Astrocyte of the spinal cord (primary cell): Measurements from ENCODE around the gene BCL2L13.
"Not testable (repeated sequence)": the region's sequence is repeated elsewhere in the genome, so short reads cannot be mapped to it uniquely, and the experiment has no call there.

Experiments used
- DNase-seq: peaks from one replicate; pipeline ENCODE4 v3.0.0; 2011; ENCODE audit warnings: low read depth, low spot score
- H3K4me3 ChIP-seq: 2 replicates; pipeline ENCODE4 v1.5.1; 2011; ENCODE audit warnings: low read depth, mild to moderate bottlenecking, low read length, moderate library complexity
- in situ Hi-C: cut with HindIII; loops from 2 replicates; pipeline ENCODE4 v1.10.0; 2017; ENCODE audit warnings: low sequenced_read_pairs
- TF ChIP-seq, protein P1 (sequence below): IDR thresholded peaks from 2 replicates; pipeline ENCODE4 v1.5.1; 2012; ENCODE audit warnings: low read depth, mild to moderate bottlenecking, low read length, inconsistent platforms

The BCL2L13 gene

DNA sequence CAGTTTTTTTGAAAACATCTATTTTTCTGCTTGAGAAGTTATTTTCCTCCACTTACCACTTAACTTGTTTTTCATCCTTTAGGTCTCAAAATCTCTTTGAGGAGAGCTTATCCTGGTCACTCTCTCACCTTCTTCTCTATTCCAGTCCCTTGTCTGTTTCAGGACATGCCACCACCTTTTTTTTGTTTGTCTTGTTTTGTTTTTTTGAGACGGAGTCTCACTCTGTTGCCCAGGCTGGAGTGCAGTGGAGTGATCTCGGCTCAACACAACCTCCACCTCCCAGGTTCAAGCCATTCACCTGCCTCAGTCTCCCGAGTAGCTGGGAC, 4.6 kb upstream of the BCL2L13 start:
- no peak for DNase-seq
- in situ Hi-C loops: no loop called here
- TF ChIP-seq, protein P1, sequence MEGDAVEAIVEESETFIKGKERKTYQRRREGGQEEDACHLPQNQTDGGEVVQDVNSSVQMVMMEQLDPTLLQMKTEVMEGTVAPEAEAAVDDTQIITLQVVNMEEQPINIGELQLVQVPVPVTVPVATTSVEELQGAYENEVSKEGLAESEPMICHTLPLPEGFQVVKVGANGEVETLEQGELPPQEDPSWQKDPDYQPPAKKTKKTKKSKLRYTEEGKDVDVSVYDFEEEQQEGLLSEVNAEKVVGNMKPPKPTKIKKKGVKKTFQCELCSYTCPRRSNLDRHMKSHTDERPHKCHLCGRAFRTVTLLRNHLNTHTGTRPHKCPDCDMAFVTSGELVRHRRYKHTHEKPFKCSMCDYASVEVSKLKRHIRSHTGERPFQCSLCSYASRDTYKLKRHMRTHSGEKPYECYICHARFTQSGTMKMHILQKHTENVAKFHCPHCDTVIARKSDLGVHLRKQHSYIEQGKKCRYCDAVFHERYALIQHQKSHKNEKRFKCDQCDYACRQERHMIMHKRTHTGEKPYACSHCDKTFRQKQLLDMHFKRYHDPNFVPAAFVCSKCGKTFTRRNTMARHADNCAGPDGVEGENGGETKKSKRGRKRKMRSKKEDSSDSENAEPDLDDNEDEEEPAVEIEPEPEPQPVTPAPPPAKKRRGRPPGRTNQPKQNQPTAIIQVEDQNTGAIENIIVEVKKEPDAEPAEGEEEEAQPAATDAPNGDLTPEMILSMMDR: no peak
- no peak overlapping the region for H3K4me3 ChIP-seq

DNA sequence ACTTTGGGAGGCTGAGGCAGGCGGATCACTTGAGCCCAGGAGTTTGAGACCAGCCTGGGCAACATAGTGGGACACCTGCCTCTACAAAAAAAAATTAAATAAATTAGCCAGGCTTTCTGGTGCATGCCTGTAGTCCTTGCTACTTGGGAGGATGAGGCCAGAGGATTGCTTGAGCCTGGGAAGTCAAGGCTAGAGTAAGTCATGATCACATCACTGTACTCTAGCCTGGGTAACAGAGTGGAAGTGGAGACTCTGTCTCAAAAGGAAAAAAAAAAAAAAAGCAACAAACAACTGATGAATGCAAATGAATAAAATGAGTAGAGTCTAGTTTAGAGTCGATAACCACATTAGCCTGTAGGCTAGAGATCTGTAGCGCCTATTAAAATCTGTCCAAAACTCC, 3.9 kb upstream of the BCL2L13 start:
- TF ChIP-seq, protein P1: no peak
- no peak for DNase-seq
- in situ Hi-C loops: no loop called here
- no peak overlapping the region for H3K4me3 ChIP-seq

DNA sequence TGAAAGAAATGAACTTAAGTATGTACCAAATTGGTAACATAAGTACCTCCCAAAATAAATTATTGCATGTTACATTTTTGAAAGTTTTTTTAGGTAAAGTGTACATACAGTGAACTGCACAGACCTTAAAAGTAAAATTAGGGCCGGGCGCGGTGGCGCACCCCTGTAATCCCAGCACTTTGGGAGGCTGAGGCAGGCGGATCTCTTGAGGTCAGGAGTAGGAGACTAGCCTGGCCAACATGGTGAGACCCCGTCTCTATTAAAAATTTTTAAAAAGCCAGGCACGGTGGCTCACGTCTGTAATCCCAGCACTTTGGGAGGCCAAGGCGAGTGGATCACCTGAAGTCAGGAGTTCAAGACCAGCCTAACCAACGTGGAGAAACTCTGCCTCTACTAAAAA, 1.7 kb upstream of the BCL2L13 start:
- in situ Hi-C loops, DNase-seq, H3K4me3 ChIP-seq: not testable (repeated sequence)

DNA sequence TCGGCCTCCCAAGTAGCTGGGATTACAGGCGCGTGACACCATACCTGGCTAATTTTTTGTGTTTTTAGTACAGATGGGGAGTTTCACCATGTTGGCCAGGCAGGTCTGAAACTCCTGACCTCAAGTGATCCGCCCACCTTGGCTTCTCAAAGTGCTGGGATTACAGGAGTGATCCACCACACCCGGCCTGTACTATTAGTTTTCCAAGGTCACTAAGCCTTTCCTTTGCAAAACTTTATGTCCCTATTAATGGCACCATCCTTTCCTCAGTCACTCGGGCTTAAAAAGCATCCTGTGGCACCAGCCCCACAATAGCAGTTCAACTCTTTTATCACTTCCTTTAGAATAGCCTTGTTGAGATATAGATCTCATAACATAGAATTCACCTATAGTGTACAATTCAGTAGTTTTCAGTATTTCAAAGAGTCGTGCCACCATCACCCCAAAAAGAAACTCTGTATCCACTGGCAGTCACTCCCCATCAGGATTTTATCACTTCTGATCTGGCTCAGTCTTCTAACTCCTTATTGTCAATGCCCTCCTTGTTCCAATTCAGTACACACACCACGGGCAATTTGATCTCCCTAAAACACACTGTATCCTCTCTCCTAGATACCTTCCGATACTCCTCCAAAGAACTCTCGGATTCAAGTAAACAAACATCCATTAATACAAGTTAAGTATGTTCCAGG, 921 bp upstream of the BCL2L13 start:
- TF ChIP-seq, protein P1: no peak
- no peak for DNase-seq
- H3K4me3 ChIP-seq: peak overlapping the region; percentile 99
- in situ Hi-C loops: no loop called here

DNA sequence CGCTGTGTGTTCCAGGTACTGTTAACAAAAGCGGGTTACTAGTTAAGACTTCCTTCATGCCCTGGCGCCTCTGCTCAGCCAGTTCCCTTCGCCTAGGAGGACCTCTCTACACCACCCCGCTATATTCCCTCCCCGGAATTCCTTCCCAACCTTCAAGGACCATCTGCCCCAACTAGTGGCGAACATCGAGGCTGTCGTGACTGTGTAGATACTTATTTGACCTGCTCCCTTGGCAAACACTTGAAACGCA, 450 bp upstream of the BCL2L13 start:
- peak overlapping the region; percentile 99 for H3K4me3 ChIP-seq
- in situ Hi-C loops: no loop called here
- no peak for DNase-seq
- TF ChIP-seq, protein P1: peak; percentile 9

DNA sequence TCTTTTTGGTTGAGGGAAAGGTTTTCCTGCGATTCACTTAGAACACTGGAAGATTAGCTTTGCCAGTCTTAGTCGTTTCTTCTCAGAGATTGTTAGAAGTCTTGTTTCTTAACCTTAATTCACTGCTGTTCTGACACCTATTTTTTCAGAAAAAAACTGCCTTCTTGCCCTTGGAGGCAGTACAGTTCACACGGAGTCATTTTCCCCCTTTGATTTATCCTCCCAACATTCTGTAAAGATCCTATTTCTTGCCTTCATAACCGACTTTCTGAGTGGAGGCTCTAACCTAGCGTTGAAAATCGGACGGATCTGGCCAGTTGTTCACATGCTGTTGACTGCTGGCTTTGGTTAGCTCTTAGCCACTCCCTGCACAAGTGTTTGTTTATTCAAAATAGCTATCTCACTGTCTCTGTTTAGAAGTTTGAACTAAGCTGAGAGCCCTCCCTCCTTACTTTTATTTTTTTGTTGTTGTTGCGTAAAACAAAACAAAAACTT, 737 bp downstream of the BCL2L13 start:
- peak overlapping the region; percentile 99 for H3K4me3 ChIP-seq
- in situ Hi-C loops: no loop called here
- peak; percentile 50 for DNase-seq
- TF ChIP-seq, protein P1: no peak

DNA sequence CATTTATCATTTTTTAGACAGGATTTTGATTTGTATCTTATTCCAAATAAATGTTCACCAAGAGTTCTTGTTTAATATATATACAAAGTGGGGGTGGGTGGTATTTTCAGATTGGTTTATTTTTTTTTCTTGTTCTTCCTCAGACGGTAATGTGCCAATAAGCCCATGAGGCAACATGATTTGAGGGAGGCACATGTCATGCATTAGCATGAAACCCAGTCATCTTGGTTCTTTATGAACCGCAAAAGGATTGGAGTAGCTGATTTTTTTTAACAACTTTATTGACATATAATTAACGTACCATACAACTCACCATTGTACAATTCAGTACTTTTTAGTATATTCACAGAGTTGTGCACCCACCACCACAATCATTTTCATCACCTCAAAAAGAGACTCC, 2.7 kb downstream of the BCL2L13 start:
- no peak overlapping the region for H3K4me3 ChIP-seq
- DNase-seq: no peak
- TF ChIP-seq, protein P1: no peak
- in situ Hi-C loops: no loop called here

DNA sequence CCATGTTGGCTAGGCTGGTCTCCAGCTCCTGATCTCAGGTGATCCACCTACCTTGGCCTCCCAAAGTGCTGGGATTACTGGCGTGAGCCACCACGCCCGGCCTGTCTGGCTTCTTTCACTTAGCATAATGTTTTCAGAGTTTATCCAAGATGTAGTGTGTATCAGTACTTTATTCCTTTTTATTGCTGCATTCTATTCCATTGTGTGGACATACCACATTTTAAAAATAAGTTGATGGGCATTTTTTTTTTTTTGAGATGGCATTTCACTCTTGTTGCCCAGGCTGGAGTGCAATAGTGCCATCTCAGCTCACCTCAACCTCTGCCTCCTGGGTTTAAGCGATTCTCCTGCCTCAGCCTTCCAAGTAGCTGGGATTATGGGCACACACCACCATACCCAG, 3.8 kb downstream of the BCL2L13 start:
- in situ Hi-C loops, H3K4me3 ChIP-seq, DNase-seq: not testable (repeated sequence)
